ENCODE data around the gene PNPLA3.
A peak's percentile ranks its signal among the peaks of the same experiment; 100 is the strongest.

Gene PNPLA3

GRCh38 chr22:43983808-43984207 lies 60.2 kb downstream of the PNPLA3 start:
- peak in 2 of 10 donors; percentile 22 to 72 for DNase-seq

GRCh38 chr22:43985532-43985931 lies 61.9 kb downstream of the PNPLA3 start:
- peak; percentile 29 to 91 (median 54) for DNase-seq
- intact Hi-C loops (cut with DNase I): no loop called here

More at GRCh38 chr22:43983808-43984207, 60.2 kb downstream of the PNPLA3 start:
- intact Hi-C loops (cut with DNase I): no loop called here

GRCh38 chr22:43988116-43988820 lies 64.7 kb downstream of the PNPLA3 start:
- DNase-seq: peak in 1 of 10 donors; percentile 26
- intact Hi-C loops (cut with DNase I): no loop called here

GRCh38 chr22:43988960-43989359 lies 65.4 kb downstream of the PNPLA3 start:
- peak in 2 of 10 donors; percentile 40 to 55 for DNase-seq
- intact Hi-C loops (cut with DNase I): no loop called here

GRCh38 chr22:43990044-43990443 lies 66.4 kb downstream of the PNPLA3 start:
- intact Hi-C loops (cut with DNase I): loop anchor here (5.0 kb wide), 1 partner anchor 92 kb away; no protein-coding TSS in a partner anchor

GRCh38 chr22:43991316-43992020 lies 67.9 kb downstream of the PNPLA3 start:
- intact Hi-C loops (cut with DNase I): loop anchor here (5.0 kb wide), 1 partner anchor 91 kb away; no protein-coding TSS in a partner anchor
- peak in 1 of 10 donors; percentile 45 for DNase-seq

More at GRCh38 chr22:43990044-43990443, 66.4 kb downstream of the PNPLA3 start:
- peak in 1 of 10 donors; percentile 72 for DNase-seq

- intact Hi-C loops (cut with DNase I): loop anchor here (5.0 kb wide), 1 partner anchor 90 kb away; no protein-coding TSS in a partner anchor
- DNase-seq: peak in 4 of 10 donors; percentile 28 to 84 (median 59)
Observed at GRCh38 chr22:43992331-43992821, 68.8 kb downstream of the PNPLA3 start.

- peak in 6 of 10 donors; percentile 42 to 91 (median 60) for DNase-seq
- intact Hi-C loops (cut with DNase I): loop anchor here (1.0 to 5.0 kb wide), 2 partner anchors 89 to 633 kb away; no protein-coding TSS in a partner anchor
Observed at GRCh38 chr22:43993072-43993760, 69.6 kb downstream of the PNPLA3 start.

- no peak for DNase-seq
- intact Hi-C loops (cut with DNase I): loop anchor here (5.0 kb wide), 1 partner anchor 88 kb away; no protein-coding TSS in a partner anchor
Observed at GRCh38 chr22:43994006-43994405, 70.4 kb downstream of the PNPLA3 start.

- intact Hi-C loops (cut with DNase I): loop anchor here (5.0 kb wide), 1 partner anchor 88 kb away; no protein-coding TSS in a partner anchor
Observed at GRCh38 chr22:43994416-43994815, 70.8 kb downstream of the PNPLA3 start.

GRCh38 chr22:43995057-43995685 lies 71.6 kb downstream of the PNPLA3 start:
- intact Hi-C loops (cut with DNase I): no loop called here
- peak in 1 of 10 donors; percentile 67 for DNase-seq

More at GRCh38 chr22:43994416-43994815, 70.8 kb downstream of the PNPLA3 start:
- DNase-seq: peak in 1 of 10 donors; percentile 74

- intact Hi-C loops (cut with DNase I): no loop called here
Observed at GRCh38 chr22:43995798-43996169, 72.2 kb downstream of the PNPLA3 start.

GRCh38 chr22:43996170-43996980 lies 72.8 kb downstream of the PNPLA3 start:
- DNase-seq: peak; percentile 32 to 95 (median 65)
- intact Hi-C loops (cut with DNase I): no loop called here

More at GRCh38 chr22:43995798-43996169, 72.2 kb downstream of the PNPLA3 start:
- DNase-seq: no peak

- DNase-seq: peak in 1 of 10 donors; percentile 29
- intact Hi-C loops (cut with DNase I): no loop called here
Observed at GRCh38 chr22:43996981-43997265, 73.3 kb downstream of the PNPLA3 start.
